Fibroblast of lung (primary cell): Measurements from ENCODE around the gene GPC5. TPM values are rescaled to one million over a fixed set of nuclear protein-coding genes. Genes with fewer than 3 reads are reported as not detected.

Source experiments
- DNase-seq, 2 donors: peaks; one replicate each; pipeline versions ENCODE4 v3.0.0 to v3.0.0-alpha.2; 2010; ENCODE audit warnings: low read depth in 2 of 2
- H2AFZ ChIP-seq: 2 replicates; pipeline ENCODE4 v1.5.1; 2012; ENCODE audit warnings: low read length, control low read depth, inconsistent platforms
- H3K27ac ChIP-seq: 2 replicates; pipeline ENCODE4 v1.5.1; 2011; ENCODE audit warnings: low read length, control low read depth; ENCODE audit not compliant: insufficient read depth
- H3K27me3 ChIP-seq: 2 replicates; pipeline ENCODE4 v1.5.1; 2011; ENCODE audit warnings: mild to moderate bottlenecking, low read length; ENCODE audit not compliant: control insufficient read depth, insufficient read depth
- H3K36me3 ChIP-seq: 2 replicates; pipeline ENCODE4 v1.5.1; 2011; ENCODE audit warnings: low read length; ENCODE audit not compliant: control insufficient read depth, insufficient read depth
- H3K4me1 ChIP-seq: 2 replicates; pipeline ENCODE4 v1.5.1; 2011; ENCODE audit warnings: low read length; ENCODE audit not compliant: control insufficient read depth, insufficient read depth; ENCODE audit errors: extremely low read depth
- H3K4me2 ChIP-seq: 2 replicates; pipeline ENCODE4 v1.5.1; 2011; ENCODE audit warnings: low read length, control low read depth; ENCODE audit not compliant: insufficient read depth; ENCODE audit errors: extremely low read depth
- H3K4me3 ChIP-seq, 4 experiments: fragments of 200-600 bp in 1 of 4; sonication (generic) in 1 of 4; replicated peaks in 1 of 4; 2 replicates each; pipeline ENCODE4 v1.5.1; 2011 to 2016; ENCODE audit warnings: low read length in 4 of 4, low read depth in 3 of 4, mild to moderate bottlenecking in 3 of 4, control low read depth in 2 of 4, inconsistent platforms in 1 of 4, mixed read lengths in 1 of 4; ENCODE audit not compliant: insufficient read depth in 1 of 4; ENCODE audit errors: control extremely low read depth in 1 of 4
- H3K79me2 ChIP-seq: 2 replicates; pipeline ENCODE4 v1.5.1; 2012; ENCODE audit warnings: mild to moderate bottlenecking, low read length, inconsistent platforms; ENCODE audit not compliant: control insufficient read depth, insufficient read depth
- H3K9ac ChIP-seq: 2 replicates; pipeline ENCODE4 v1.5.1; 2011; ENCODE audit warnings: mild to moderate bottlenecking, low read length, control low read depth; ENCODE audit not compliant: insufficient read depth
- H3K9me3 ChIP-seq: 2 replicates; pipeline ENCODE4 v1.5.1; 2012; ENCODE audit warnings: low read depth, low read length; ENCODE audit not compliant: control insufficient read depth, insufficient read depth
- H4K20me1 ChIP-seq: 2 replicates; pipeline ENCODE4 v1.5.1; 2011; ENCODE audit warnings: low read length; ENCODE audit not compliant: control insufficient read depth, insufficient read depth; ENCODE audit errors: extremely low read depth
- EZH2 ChIP-seq: IDR thresholded peaks from 2 replicates; pipeline ENCODE4 v1.5.1; 2012; ENCODE audit warnings: low read length, control low read depth, mild to moderate bottlenecking; ENCODE audit errors: missing control alignments
- polyA plus RNA-seq, 2 donors: library from polyadenylated mRNA; depleted of rRNA in 1 of 2; stranded (reverse) in 1 of 2; unstranded in 1 of 2; fragments of >200 nt; gene quantifications; 2 replicates each; pipeline ENCODE4 v1.2.1, GENCODE V29; 2011 to 2012; ENCODE audit warnings: missing spikeins in 1 of 2
- total RNA-seq: library from RNA; depleted of rRNA; stranded (reverse); fragments of >200 nt; gene quantifications from 2 replicates; pipeline ENCODE4 v1.2.1, GENCODE V29; 2014
- TF ChIP-seq, protein P1 (sequence below), 2 donors: IDR thresholded peaks in 1 of 2; conservative IDR thresholded peaks in 1 of 2; 1 replicate in 1 of 2; 2 replicates in 1 of 2; pipeline ENCODE4 v1.5.1; 2011 to 2012; ENCODE audit warnings: low read length in 2 of 2, control low read depth in 1 of 2, inconsistent platforms in 1 of 2, low read depth in 1 of 2, mild to moderate bottlenecking in 1 of 2

GPC5 gene
- total and polyA plus RNA-seq, 2 donors (not counting 1 experiment from before 2014, with no cell fraction given), result 0.17 TPM; not detected in 1

DNA sequence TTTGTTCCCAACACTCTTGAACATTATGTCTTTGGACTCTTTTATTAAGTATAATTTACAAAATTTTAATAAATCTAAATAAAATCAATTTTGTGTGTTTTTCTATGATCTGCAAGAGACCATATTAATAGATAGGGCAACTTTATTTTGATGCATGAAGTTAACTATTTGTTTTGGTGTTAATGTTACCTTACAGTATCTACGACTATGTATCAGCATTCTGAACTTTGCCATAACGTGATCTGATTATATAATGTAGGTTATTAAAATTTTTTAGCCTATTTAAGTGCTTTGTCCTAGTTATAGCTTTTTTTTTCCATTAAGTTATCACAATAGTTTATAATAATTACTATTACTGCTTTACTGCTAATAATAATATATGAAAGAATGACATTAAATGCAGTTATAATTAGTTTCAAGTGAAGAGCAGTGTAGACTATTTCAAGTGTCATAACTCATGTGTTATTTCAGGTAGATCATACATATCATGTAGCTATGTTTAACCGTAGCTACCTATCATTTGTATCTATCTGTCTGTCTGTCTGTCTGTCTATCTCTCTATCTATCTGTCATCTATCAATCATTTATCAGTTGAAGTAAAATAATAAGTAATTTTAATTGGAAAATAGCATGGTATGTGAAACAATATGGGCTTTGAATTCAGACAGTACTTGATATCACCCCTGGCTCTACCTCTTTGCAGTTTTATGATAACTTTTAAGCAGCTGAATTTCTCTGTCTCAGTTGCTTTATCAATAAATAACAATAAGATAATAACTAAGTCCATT, 229.7 kb downstream of the GPC5 start:
- Histone ChIP-seq H3K4me2 (no peak overlapping the region), H3K79me2 (no peaks in the 10 kb centered on the region), H3K27ac (no peak overlapping the region), H3K36me3 (no peaks in the 10 kb centered on the region), H3K27me3 (no peaks in the 10 kb centered on the region), H3K9ac (no peak overlapping the region), H3K9me3 (no peaks in the 10 kb centered on the region), H3K4me3 (no peak overlapping the region), H2AFZ (no peak overlapping the region), H3K4me1 (no peaks in the 10 kb centered on the region), H4K20me1 (no peaks in the 10 kb centered on the region)
- no peak for DNase-seq
- TF ChIP-seq, protein P1, sequence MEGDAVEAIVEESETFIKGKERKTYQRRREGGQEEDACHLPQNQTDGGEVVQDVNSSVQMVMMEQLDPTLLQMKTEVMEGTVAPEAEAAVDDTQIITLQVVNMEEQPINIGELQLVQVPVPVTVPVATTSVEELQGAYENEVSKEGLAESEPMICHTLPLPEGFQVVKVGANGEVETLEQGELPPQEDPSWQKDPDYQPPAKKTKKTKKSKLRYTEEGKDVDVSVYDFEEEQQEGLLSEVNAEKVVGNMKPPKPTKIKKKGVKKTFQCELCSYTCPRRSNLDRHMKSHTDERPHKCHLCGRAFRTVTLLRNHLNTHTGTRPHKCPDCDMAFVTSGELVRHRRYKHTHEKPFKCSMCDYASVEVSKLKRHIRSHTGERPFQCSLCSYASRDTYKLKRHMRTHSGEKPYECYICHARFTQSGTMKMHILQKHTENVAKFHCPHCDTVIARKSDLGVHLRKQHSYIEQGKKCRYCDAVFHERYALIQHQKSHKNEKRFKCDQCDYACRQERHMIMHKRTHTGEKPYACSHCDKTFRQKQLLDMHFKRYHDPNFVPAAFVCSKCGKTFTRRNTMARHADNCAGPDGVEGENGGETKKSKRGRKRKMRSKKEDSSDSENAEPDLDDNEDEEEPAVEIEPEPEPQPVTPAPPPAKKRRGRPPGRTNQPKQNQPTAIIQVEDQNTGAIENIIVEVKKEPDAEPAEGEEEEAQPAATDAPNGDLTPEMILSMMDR (conservative IDR thresholded peaks at IDR 0.05 in 1 of 2, IDR thresholded peaks at IDR 0.05 in 1 of 2; ENCODE audit: low read depth in 1 of 2, low read length in 2 of 2), result no peak
- TF ChIP-seq EZH2, result no peak

DNA sequence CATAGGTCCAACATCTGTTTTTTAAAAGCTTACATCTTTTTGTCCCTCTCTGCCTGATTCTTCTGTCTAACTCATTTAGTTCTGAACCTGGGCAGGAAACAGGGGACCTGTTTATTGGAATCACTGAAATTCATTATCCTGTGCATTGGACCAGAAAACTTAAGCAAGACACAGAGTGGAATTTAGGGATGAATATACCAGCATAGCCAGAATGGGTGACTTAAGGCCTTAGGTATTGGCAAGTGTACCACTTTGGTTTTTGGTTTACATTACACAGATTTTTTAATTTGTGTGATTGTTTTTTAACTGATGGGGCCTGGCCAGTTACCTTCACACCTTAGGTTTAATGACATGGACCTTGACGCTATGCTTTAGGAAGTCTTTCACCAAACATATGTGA, 232.5 kb downstream of the GPC5 start:
- Histone ChIP-seq H4K20me1 (no peaks in the 10 kb centered on the region), H3K79me2 (no peaks in the 10 kb centered on the region), H3K9me3 (no peaks in the 10 kb centered on the region), H3K4me2 (no peak overlapping the region), H2AFZ (no peak overlapping the region), H3K27ac (no peak overlapping the region), H3K36me3 (no peaks in the 10 kb centered on the region), H3K27me3 (no peaks in the 10 kb centered on the region), H3K4me1 (no peaks in the 10 kb centered on the region), H3K4me3 (no peak overlapping the region), H3K9ac (no peak overlapping the region)
- no peak for TF ChIP-seq EZH2
- TF ChIP-seq, protein P1 (conservative IDR thresholded peaks at IDR 0.05 in 1 of 2, IDR thresholded peaks at IDR 0.05 in 1 of 2; ENCODE audit: low read depth in 1 of 2, low read length in 2 of 2), result no peak
- DNase-seq, result peak in 1 of 2 donors; percentile 66

DNA sequence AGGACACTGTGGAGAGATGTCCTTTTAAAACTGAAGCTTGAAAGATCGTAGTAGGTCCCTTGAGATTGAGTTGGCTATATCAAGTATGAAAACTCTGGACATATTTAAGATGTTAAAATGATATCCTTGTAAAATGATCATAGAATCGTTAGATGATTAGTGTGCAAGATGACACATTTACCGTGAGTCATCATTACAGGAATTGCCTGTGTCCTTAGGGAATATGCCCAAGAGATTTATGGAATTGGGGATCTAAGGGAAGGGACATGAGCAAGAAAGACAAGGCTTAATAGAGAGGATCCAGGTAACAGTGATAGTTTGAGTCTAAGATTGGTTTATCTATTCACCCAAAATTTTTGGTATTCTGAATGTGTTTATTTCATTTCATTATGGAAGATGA, 233.7 kb downstream of the GPC5 start:
- H3K9me3 ChIP-seq, result no peaks in the 10 kb centered on the region
- no peaks in the 10 kb centered on the region for H3K79me2 ChIP-seq
- H2AFZ ChIP-seq, result no peak overlapping the region
- no peak for TF ChIP-seq EZH2
- TF ChIP-seq, protein P1 (conservative IDR thresholded peaks at IDR 0.05 in 1 of 2, IDR thresholded peaks at IDR 0.05 in 1 of 2; ENCODE audit: low read depth in 1 of 2, low read length in 2 of 2), result no peak
- DNase-seq, result peak; percentile 18 to 37
- no peaks in the 10 kb centered on the region for H3K4me1 ChIP-seq
- H4K20me1 ChIP-seq, result no peaks in the 10 kb centered on the region
- no peaks in the 10 kb centered on the region for H3K36me3 ChIP-seq
- no peak overlapping the region for H3K9ac ChIP-seq
- no peak overlapping the region for H3K4me3 ChIP-seq
- no peak overlapping the region for H3K4me2 ChIP-seq
- no peak overlapping the region for H3K27ac ChIP-seq
- H3K27me3 ChIP-seq, result no peaks in the 10 kb centered on the region
